ENCODE data around the gene TRMU.

TRMU gene

GRCh38 chr22:46351767-46352166 lies 16.3 kb downstream of the TRMU start:
- DNase-seq (ENCODE audit: low read depth): no peak
- TF ChIP-seq CTCF (IDR thresholded peaks at IDR 0.05; ENCODE audit: control insufficient read depth, extremely low read depth, insufficient read depth): no peak
- no peak overlapping the region for H3K4me3 ChIP-seq (ENCODE audit: low read depth, low read length)

DNA sequence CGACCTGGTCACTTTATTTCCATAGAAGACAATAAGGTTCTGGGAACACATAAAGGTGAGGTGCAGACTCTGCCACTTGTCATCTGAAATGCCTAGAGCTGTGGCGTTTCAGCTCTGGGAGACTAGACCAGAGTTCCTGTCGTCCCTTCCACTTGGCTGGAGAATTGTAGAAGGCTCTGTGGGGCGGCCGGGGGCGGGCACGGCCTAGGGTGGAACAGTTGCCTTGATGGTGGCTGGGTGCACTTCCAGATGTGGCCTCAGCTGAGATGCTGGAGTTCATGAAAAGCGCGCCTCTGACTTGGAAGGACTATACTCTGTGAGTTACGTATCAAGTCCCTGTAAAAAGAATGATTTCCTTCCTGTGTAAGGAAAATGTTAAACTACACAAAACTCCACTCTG lies 16.8 kb downstream of the TRMU start:
- H3K4me3 ChIP-seq (ENCODE audit: low read depth, low read length): no peak overlapping the region
- TF ChIP-seq CTCF (IDR thresholded peaks at IDR 0.05; ENCODE audit: control insufficient read depth, extremely low read depth, insufficient read depth): no peak
- no peak for DNase-seq (ENCODE audit: low read depth)

GRCh38 chr22:46352691-46353386 lies 17.3 kb downstream of the TRMU start:
- TF ChIP-seq CTCF (IDR thresholded peaks at IDR 0.05; ENCODE audit: control insufficient read depth, extremely low read depth, insufficient read depth): no peak
- no peak for DNase-seq (ENCODE audit: low read depth)
- H3K4me3 ChIP-seq (ENCODE audit: low read depth, low read length): no peak overlapping the region

GRCh38 chr22:46353483-46354105 lies 18.1 kb downstream of the TRMU start:
- DNase-seq (ENCODE audit: low read depth): no peak
- TF ChIP-seq CTCF (IDR thresholded peaks at IDR 0.05; ENCODE audit: control insufficient read depth, extremely low read depth, insufficient read depth): no peak
- H3K4me3 ChIP-seq (ENCODE audit: low read depth, low read length): no peak overlapping the region

DNA sequence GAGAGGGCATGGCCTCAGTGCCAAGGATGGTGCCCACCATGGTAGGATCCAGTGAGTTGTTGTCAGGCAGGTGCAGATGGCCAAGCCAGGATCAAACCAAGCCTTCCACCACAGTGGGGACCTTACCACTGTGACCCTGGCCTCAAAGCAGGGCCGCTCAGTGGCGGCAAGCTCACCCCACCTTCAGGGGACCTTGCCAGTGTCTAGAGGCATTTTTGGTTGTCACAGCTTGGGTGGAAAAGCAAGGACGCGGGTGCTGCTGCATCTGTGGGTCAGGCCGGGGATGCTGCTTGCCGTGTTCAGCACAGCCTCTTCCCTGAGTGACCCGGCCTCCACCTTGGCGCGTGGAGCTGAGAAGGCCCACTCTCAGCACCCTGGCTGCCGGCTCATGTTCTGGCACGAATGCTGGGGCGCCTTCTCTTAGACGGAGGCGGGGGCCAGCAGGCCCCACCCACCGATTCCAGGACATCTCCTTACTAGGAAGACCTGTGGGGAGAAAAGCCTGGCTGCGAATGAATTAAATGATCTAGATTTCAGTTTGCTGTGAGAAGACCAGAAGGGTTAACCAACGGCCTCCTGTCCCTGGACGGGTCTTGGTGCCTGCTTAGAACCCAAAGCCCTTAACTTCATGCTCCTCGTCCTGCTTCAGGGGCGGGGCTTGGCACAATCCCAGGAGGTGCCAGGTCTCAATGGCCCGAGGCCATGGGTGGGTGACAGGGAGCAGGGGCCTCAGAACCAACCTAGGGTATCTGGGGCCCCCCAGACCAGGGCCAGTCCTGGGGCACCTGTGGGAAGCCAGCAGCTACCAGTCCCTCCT lies 18.9 kb downstream of the TRMU start:
- DNase-seq (ENCODE audit: low read depth): no peak
- TF ChIP-seq CTCF (IDR thresholded peaks at IDR 0.05; ENCODE audit: control insufficient read depth, extremely low read depth, insufficient read depth): no peak
- H3K4me3 ChIP-seq (ENCODE audit: low read depth, low read length): no peak overlapping the region

- TF ChIP-seq CTCF (IDR thresholded peaks at IDR 0.05; ENCODE audit: control insufficient read depth, extremely low read depth, insufficient read depth): no peak
- DNase-seq (ENCODE audit: low read depth): no peak
Observed at GRCh38 chr22:46354993-46355305, 19.4 kb downstream of the TRMU start.

More at GRCh38 chr22:46354993-46355305, 19.4 kb downstream of the TRMU start:
- no peak overlapping the region for H3K4me3 ChIP-seq (ENCODE audit: low read depth, low read length)
